AG04449 (cell line): ENCODE data around the gene TUT7.

Experiments used
- CTCF ChIA-PET: fragments of 350-600 bp; formaldehyde crosslinking; extraction: SDS; loops from one replicate; lab custom pipeline; 2021; ENCODE audit warnings: antibody characterized with exemption; lab: Yijun Ruan, JAX
- POLR2A ChIA-PET: fragments of 400-600, 350-600 bp; formaldehyde crosslinking; extraction: SDS; loops from one replicate; lab custom pipeline; 2020; ENCODE audit warnings: antibody characterized with exemption, inconsistent platforms; lab: Yijun Ruan, JAX
- DNase-seq: peaks from one replicate; pipeline ENCODE4 v3.0.0-alpha.2; 2010; ENCODE audit warnings: low read depth, low spot score
- H3K4me3 ChIP-seq: 2 replicates; pipeline ENCODE4 v1.5.1; 2011; ENCODE audit warnings: low read depth, mild to moderate bottlenecking, control low read depth, low read length
- CTCF ChIP-seq: IDR thresholded peaks from one replicate; pipeline ENCODE4 v1.5.1; 2011; ENCODE audit warnings: mild to moderate bottlenecking, moderate library complexity, low read length, control low read depth, inconsistent platforms; ENCODE audit not compliant: insufficient read depth; ENCODE audit errors: missing control alignments

Gene TUT7

DNA sequence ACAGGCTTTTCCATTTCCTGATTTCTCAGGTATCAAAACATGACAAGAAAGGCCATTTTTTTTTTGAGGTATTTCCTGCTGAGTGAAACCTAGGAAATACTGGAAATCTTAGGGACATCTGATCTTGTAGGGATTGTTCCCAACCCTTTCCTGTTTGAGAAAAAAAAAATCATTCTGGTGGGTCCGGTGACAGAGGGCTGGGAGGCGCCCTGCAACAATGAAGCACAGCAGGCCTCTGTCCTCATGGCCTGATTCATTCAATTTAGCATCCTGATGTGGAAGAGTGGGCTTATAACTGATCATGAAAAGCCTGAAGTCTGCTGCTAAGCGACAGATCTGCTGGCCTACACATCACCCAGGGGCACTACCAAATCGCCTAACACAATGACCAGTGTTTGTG, 91.7 kb downstream of the TUT7 start:
- ChIA-PET CTCF (interaction anchor here (1.2 to 1.6 kb wide), 2 partner anchors 14 to 23 kb away, joined by 3 read pairs; no protein-coding TSS in a partner anchor), POLR2A (no interaction called here)
- no peak for TF ChIP-seq CTCF
- no peak for DNase-seq
- no peak overlapping the region for H3K4me3 ChIP-seq

GRCh38 chr9:86259557-86259956, 94.7 kb downstream of the TUT7 start, which contains the start of gene C9orf153:
Gene C9orf153, minus strand, starts transcription at chr9:86259657. Its CDS starts 30,054 bp downstream, at chr9:86229603.
- DNase-seq = no peak
- CTCF ChIA-PET = interaction anchor here (1.7 kb wide), 1 partner anchor 57 kb away, joined by 9 read pairs; no protein-coding TSS in a partner anchor
- H3K4me3 ChIP-seq = no peak within 1 kb of the TSS
- POLR2A ChIA-PET = no interaction called here
- TF ChIP-seq CTCF = no peak

GRCh38 chr9:86257391-86257790, 96.8 kb downstream of the TUT7 start:
- ChIA-PET CTCF (interaction anchor here (2.5 to 3.1 kb wide), 3 partner anchors 18 to 55 kb away, joined by 6 to 16 read pairs (median 9); no protein-coding TSS in a partner anchor), POLR2A (no interaction called here)
- no peak for DNase-seq
- no peak overlapping the region for H3K4me3 ChIP-seq
- TF ChIP-seq CTCF = no peak

DNA sequence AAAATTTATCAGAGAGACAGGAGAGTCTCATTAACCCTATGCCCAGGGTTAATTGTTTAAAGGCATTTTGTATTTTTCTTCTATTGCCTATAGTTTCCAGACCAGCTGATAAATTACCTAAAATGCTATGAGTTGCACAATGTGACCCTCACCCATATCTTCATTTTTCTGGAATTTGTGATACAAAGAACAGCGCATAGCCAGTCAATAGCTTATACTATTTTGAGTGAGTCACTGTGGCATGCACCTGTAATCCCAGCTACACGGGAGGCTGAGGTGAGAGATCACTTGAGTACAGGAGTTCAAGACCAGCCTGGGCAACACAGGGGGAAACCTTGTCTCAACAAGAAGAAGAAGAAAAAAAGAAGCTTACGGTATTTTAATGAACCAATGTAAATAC, 97.6 kb downstream of the TUT7 start:
- POLR2A ChIA-PET = no interaction called here
- no peak for TF ChIP-seq CTCF
- no peak overlapping the region for H3K4me3 ChIP-seq
- no peak for DNase-seq
- CTCF ChIA-PET = interaction anchor here (0.9 to 3.1 kb wide), 4 partner anchors 10 to 55 kb away, joined by 3 to 16 read pairs (median 8); no protein-coding TSS in a partner anchor

DNA sequence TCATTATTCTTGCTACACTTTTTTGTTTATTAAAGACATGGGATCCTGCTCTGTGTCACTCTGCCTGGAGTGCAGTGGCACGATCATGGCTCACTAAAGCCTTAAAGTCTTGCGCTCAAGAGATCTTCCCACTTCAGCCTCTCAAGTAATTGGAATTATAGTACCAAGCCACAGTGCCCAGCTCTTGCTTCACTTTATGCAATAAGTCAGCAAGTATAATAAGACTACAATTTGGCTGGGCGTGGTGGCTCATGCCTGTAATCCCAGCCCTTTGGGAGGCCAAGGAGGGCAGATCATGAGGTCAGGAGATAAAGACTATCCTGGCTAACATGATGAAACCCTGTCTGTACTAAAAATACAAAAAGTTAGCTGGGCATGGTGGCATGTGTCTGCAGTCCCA, 100.6 kb downstream of the TUT7 start:
- POLR2A ChIA-PET = no interaction called here
- no peak for DNase-seq

DNA sequence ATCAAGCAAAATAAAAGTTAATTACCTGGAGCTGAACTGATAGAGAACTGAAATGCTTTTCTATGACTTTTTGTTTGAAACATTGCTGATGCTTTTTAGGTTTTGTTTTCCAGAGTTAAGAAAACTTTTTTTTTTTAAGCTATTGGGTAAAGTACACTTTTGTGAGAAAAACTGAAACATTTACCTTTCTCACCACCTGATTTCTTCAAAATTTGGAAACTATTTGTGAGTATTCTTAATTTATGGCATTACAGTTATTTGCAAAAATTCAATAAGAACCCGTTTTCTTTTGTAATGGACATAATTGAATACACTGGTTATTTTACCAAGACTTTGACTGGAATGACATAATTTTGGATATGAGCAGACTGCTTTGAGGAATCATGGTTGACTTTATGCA, 101.3 kb downstream of the TUT7 start:
- POLR2A ChIA-PET = no interaction called here
- no peak for DNase-seq

More for the DNA sequence above, 100.6 kb downstream of the TUT7 start:
- TF ChIP-seq CTCF = no peak
- no peak overlapping the region for H3K4me3 ChIP-seq
- CTCF ChIA-PET = no interaction called here

More for the DNA sequence above, 101.3 kb downstream of the TUT7 start:
- CTCF ChIA-PET = no interaction called here
- H3K4me3 ChIP-seq = no peak overlapping the region
- TF ChIP-seq CTCF = no peak
